K562 (cell line): Measurements from ENCODE around the gene LRRK1. TPM values are rescaled to one million over a fixed set of nuclear protein-coding genes. Genes with fewer than 3 reads are reported as not detected.
A peak's percentile ranks its signal among the peaks of the same experiment; 100 is the strongest.

Source experiments
- ARNT ChIP-seq, 2 experiments: fragments of 450-650 bp; IDR thresholded peaks; 2 replicates each; pipeline ENCODE4 v1.6.1; 2016; ENCODE audit warnings: mild to moderate bottlenecking in 1 of 2
- ATF6 ChIP-seq: sonication (generic); formaldehyde crosslinking; IDR thresholded peaks from 2 replicates; pipeline ENCODE4 v1.4.0; 2020; ENCODE audit warnings: mild to moderate bottlenecking, missing genetic modification reagents
- BRD9 ChIP-seq: fragments of 450-650 bp; IDR thresholded peaks from 2 replicates; pipeline ENCODE4 v1.6.1; 2018; ENCODE audit warnings: low read depth; ENCODE audit not compliant: partially characterized antibody
- ERF ChIP-seq: fragments of 450-650 bp; formaldehyde crosslinking; IDR thresholded peaks from 2 replicates; pipeline ENCODE4 v1.4.0; 2020; ENCODE audit warnings: mild to moderate bottlenecking, mixed read lengths
- GMEB1 ChIP-seq: fragments of 250-450 bp; sonication (Bioruptor Pico); IDR thresholded peaks from 2 replicates; pipeline ENCODE4 v1.4.0; 2020; ENCODE audit warnings: mild to moderate bottlenecking
- HMG20A ChIP-seq: fragments of 450-650 bp; formaldehyde crosslinking; conservative IDR thresholded peaks from 2 replicates; pipeline ENCODE4 v1.4.0; 2020; ENCODE audit warnings: mild to moderate bottlenecking, mixed read lengths
- HNRNPLL ChIP-seq: fragments of 200-400 bp; formaldehyde crosslinking; IDR thresholded peaks from 2 replicates; pipeline ENCODE4 v1.6.1; 2017; ENCODE audit warnings: low read length, low read depth, mild to moderate bottlenecking; ENCODE audit not compliant: poor library complexity, severe bottlenecking
- KHSRP ChIP-seq: fragments of 450-650 bp; IDR thresholded peaks from 2 replicates; pipeline ENCODE4 v1.6.1; 2017
- MEF2A ChIP-seq: IDR thresholded peaks from 2 replicates; pipeline ENCODE4 v1.6.1; 2011; ENCODE audit warnings: low read depth, mild to moderate bottlenecking, low read length, moderate library complexity; ENCODE audit not compliant: control insufficient read depth
- NEUROD1 ChIP-seq: fragments of 150-350 bp; IDR thresholded peaks from 2 replicates; pipeline ENCODE4 v1.6.1; 2014; ENCODE audit warnings: borderline replicate concordance, low read length, low read depth; ENCODE audit not compliant: partially characterized antibody
- NONO ChIP-seq, 2 experiments: fragments of 200-400 bp in 1 of 2; fragments of 450-650 bp in 1 of 2; formaldehyde crosslinking in 1 of 2; IDR thresholded peaks; 2 replicates each; pipeline ENCODE4 v1.6.1; 2017; ENCODE audit warnings: low read depth in 2 of 2, mild to moderate bottlenecking in 2 of 2, moderate library complexity in 2 of 2, low read length in 1 of 2
- PHF8 ChIP-seq: fragments of 200-600 bp; sonication (generic); IDR thresholded peaks from 2 replicates; pipeline ENCODE4 v1.6.1; 2012; ENCODE audit warnings: mixed run types, mild to moderate bottlenecking, inconsistent platforms, low read length, moderate library complexity, borderline replicate concordance
- POLR2B ChIP-seq: fragments of 450-650 bp; IDR thresholded peaks from 2 replicates; pipeline ENCODE4 v1.6.1; 2018; ENCODE audit warnings: low read depth; ENCODE audit not compliant: partially characterized antibody
- TAF1 ChIP-seq: IDR thresholded peaks from 2 replicates; pipeline ENCODE4 v1.6.1; 2011; ENCODE audit warnings: mild to moderate bottlenecking, low read length, moderate library complexity; ENCODE audit not compliant: insufficient read depth, control insufficient read depth, severe bottlenecking; ENCODE audit errors: extremely low read depth
- TEAD4 ChIP-seq, 2 experiments: sonication (generic) in 1 of 2; formaldehyde crosslinking in 1 of 2; IDR thresholded peaks; 2 replicates each; pipeline versions ENCODE4 v1.6.1 to v1.8.0; 2012 to 2022; ENCODE audit warnings: borderline replicate concordance in 1 of 2, inconsistent platforms in 1 of 2, low read length in 1 of 2, mild to moderate bottlenecking in 1 of 2, missing genetic modification reagents in 1 of 2
- ZBTB7A ChIP-seq: IDR thresholded peaks from 2 replicates; pipeline ENCODE4 v1.6.1; 2011; ENCODE audit warnings: low read depth, mild to moderate bottlenecking, low read length, moderate library complexity, borderline replicate concordance; ENCODE audit not compliant: control insufficient read depth
- ZNF140 ChIP-seq: fragments of 250-450 bp; sonication (Bioruptor Pico); IDR thresholded peaks from 2 replicates; pipeline ENCODE4 v1.8.0; 2021; ENCODE audit warnings: moderate library complexity, mild to moderate bottlenecking, inconsistent platforms
- ZNF165 ChIP-seq: fragments of 250-450 bp; sonication (Bioruptor Pico); IDR thresholded peaks from 2 replicates; pipeline ENCODE4 v1.4.0; 2020; ENCODE audit warnings: borderline replicate concordance
- ZNF311 ChIP-seq: fragments of 250-450 bp; sonication (Bioruptor Pico); IDR thresholded peaks from 2 replicates; pipeline ENCODE4 v1.4.0; 2020; ENCODE audit warnings: mild to moderate bottlenecking, moderate library complexity
- polyA plus RNA-seq, 8 experiments: library from polyadenylated mRNA; depleted of rRNA in 4 of 8; stranded (reverse) in 5 of 8; unstranded in 3 of 8; fragments of >200 nt; fragmentation: Nextera tagmentation in 2 of 8; fragmentation: Illumina TruSeq in 1 of 8; extraction: Ambion mirVana in 2 of 8; extraction: Trizol in 1 of 8; gene quantifications; 2 replicates each; pipeline versions ENCODE4 v1.2.1 to v1.2.3, GENCODE V29; 2011 to 2014; ENCODE audit warnings: inconsistent platforms in 1 of 8, missing spikeins in 1 of 8
- total RNA-seq, 7 experiments: library from RNA; depleted of rRNA in 6 of 7; stranded (reverse); fragments of >200 nt in 6 of 7; fragmentation: Illumina TruSeq in 2 of 7; extraction: Trizol in 2 of 7; gene quantifications; 2 replicates each; pipeline versions ENCODE4 v1.2.1 to v1.2.3, GENCODE V29; 2011 to 2021; ENCODE audit warnings: low replicate concordance in 1 of 7
- TF ChIP-seq, protein P1 (sequence below): IDR thresholded peaks from 3 replicates; pipeline ENCODE4 v1.6.1; 2011; ENCODE audit warnings: borderline replicate concordance, mild to moderate bottlenecking; ENCODE audit not compliant: insufficient read length, insufficient read depth
- TF ChIP-seq, protein P2 (sequence below): fragments of 250-450 bp; sonication (Bioruptor Pico); IDR thresholded peaks from 2 replicates; pipeline ENCODE4 v1.8.0; 2021; ENCODE audit warnings: borderline replicate concordance, mild to moderate bottlenecking, moderate library complexity; ENCODE audit not compliant: poor library complexity, severe bottlenecking

LRRK1 gene
- total and polyA plus RNA-seq, 9 of the 15 experiments (the other 6 are each of a cell fraction or from before 2014, with no cell fraction given): 0.01 to 1.5 (median 0.11) TPM

DNA sequence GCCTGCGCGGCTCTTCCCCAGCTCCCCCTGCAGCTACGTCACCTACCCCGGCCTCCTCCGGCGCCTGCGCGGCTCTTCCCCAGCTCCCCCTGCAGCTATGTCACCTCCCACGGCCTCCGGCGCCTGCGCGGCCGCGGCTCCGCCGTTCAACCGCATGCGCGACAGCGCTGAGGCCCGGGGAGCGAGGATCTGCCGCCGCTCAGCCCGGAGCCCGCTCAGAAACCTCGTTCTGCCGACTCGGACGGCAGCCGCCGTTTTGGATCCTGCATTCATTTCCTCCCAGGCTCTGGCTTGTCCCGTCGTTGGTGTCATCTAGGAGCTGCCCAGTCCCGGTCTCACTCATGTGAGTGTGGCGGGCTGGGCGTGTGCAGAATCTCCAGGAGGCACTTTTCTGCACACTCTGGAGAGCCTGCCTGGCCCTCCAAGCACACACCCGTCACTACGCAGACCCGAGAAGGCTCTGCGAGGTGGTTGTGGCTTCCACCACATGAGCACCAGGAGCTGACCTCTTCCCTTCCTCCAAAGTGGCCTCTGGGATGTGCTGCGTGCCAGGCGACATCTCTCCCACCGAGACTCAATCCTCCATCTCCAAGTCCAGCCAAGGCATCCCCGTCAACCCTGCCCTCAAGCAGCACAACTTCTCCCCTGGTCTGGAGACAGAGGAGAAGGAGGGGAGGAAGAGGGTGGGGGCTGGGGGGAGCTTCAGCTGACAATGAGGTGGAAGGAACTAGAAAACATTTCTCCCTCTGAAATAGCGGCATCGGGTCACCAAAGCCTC is 167.4 kb downstream of the LRRK1 start (continued):
- TF ChIP-seq ERF (0 out of 2 replicates have a peak, but pooled peaks have one; percentile 65), ZNF140 (CRISPR knock-in tag) (no peak), BRD9 (peak; percentile 67), HMG20A (CRISPR knock-in tag) (no peak), GMEB1 (peak; percentile 40; the same call in 1 of the 2 replicates), POLR2B (peak; percentile 86), NEUROD1 (no peak), ZNF311 (CRISPR knock-in tag) (no peak), MEF2A (no peak), NONO (IDR thresholded peaks at IDR 0.05; ENCODE audit: low read depth in 2 of 2, low read length in 1 of 2) (peak in 1 of 2 experiments; percentile 14; a peak in 1 of 4 replicates), ZBTB7A (0 out of 2 replicates have a peak, but pooled peaks have one; percentile 31), TAF1 (peak; percentile 76), ATF6 (0 out of 2 replicates have a peak, but pooled peaks have one; percentile 84), HNRNPLL (peak; percentile 26), KHSRP (no peak), ARNT (IDR thresholded peaks at IDR 0.05) (no peak), TEAD4 (IDR thresholded peaks at IDR 0.05; ENCODE audit: low read length) (no peak), TEAD4 (CRISPR knock-in tag; IDR thresholded peaks at IDR 0.05; ENCODE audit: borderline replicate concordance) (no peak), ZNF165 (no peak), PHF8 (peak; percentile 93; the same call in 1 of the 2 replicates)
- TF ChIP-seq, protein P1, sequence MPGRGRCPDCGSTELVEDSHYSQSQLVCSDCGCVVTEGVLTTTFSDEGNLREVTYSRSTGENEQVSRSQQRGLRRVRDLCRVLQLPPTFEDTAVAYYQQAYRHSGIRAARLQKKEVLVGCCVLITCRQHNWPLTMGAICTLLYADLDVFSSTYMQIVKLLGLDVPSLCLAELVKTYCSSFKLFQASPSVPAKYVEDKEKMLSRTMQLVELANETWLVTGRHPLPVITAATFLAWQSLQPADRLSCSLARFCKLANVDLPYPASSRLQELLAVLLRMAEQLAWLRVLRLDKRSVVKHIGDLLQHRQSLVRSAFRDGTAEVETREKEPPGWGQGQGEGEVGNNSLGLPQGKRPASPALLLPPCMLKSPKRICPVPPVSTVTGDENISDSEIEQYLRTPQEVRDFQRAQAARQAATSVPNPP: no peak
- TF ChIP-seq, protein P2, sequence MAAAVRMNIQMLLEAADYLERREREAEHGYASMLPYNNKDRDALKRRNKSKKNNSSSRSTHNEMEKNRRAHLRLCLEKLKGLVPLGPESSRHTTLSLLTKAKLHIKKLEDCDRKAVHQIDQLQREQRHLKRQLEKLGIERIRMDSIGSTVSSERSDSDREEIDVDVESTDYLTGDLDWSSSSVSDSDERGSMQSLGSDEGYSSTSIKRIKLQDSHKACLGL (CRISPR knock-in tag): no peak
